Measurements from ENCODE around the gene POLR2I. TPM values are rescaled to one million over a fixed set of nuclear protein-coding genes. Genes with fewer than 3 reads are reported as not detected.

Gene POLR2I
- total and polyA plus RNA-seq, 7 donors: 39.9 to 118 (median 72.8) TPM

DNA sequence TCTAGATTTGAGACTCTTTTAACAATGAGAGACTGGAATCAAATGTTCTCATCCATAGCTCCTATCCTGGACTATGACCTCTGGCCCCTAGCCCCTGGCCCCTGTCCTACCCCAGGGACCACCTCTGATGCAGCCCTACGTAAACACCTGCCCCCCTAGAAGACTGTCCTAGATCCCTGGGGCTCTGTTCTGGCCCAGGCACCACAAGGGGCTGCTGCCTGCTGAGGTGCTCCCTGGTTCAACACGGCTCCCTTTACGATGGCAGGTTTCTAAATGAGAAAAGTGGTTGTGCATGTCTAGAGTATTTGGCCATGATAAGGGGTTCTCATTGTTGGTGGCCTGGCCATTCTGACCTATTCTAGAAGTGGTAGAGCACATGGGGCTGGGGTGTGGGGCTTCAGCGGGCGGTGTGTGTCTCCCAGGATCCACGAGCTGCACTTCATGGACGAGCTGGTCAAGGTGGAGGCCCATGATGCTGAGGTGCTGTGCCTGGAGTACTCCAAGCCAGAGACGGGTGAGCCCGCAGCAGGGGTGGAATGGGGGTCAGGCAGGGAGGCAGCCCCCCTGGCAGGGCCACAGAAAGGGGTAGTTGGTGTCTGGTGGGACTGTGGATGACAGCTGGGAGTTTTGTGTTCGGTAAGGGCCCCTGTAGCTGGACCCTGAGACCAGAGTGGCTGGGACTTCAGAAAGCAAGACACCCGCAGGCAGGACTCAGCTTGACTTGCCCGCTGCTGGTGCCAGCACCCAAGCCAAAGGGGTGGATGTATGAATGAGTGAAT lies 30.3 kb downstream of the POLR2I start:
- DNase-seq: no peak
- Histone ChIP-seq H3K27me3 (no peaks in the 10 kb centered on the region), H3K36me3 (no peaks in the 10 kb centered on the region), H3K4me1 (no peaks in the 10 kb centered on the region), H3K27ac (no peak overlapping the region), H3K9me3 (no peaks in the 10 kb centered on the region), H3K4me3 (no peak overlapping the region)
- no peak for TF ChIP-seq POLR2A (IDR thresholded peaks at IDR 0.05)
- TF ChIP-seq POLR2AphosphoS5 (IDR thresholded peaks at IDR 0.05): no peak
- TF ChIP-seq EP300 (IDR thresholded peaks at IDR 0.05): no peak
- TF ChIP-seq, protein P1, sequence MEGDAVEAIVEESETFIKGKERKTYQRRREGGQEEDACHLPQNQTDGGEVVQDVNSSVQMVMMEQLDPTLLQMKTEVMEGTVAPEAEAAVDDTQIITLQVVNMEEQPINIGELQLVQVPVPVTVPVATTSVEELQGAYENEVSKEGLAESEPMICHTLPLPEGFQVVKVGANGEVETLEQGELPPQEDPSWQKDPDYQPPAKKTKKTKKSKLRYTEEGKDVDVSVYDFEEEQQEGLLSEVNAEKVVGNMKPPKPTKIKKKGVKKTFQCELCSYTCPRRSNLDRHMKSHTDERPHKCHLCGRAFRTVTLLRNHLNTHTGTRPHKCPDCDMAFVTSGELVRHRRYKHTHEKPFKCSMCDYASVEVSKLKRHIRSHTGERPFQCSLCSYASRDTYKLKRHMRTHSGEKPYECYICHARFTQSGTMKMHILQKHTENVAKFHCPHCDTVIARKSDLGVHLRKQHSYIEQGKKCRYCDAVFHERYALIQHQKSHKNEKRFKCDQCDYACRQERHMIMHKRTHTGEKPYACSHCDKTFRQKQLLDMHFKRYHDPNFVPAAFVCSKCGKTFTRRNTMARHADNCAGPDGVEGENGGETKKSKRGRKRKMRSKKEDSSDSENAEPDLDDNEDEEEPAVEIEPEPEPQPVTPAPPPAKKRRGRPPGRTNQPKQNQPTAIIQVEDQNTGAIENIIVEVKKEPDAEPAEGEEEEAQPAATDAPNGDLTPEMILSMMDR (IDR thresholded peaks at IDR 0.05): no peak
- intact Hi-C loops (cut with DNase I): no loop called here
- 94 to 97% methylated on average over 12 of the region's 12 CpGs for WGBS, 2 donors

DNA sequence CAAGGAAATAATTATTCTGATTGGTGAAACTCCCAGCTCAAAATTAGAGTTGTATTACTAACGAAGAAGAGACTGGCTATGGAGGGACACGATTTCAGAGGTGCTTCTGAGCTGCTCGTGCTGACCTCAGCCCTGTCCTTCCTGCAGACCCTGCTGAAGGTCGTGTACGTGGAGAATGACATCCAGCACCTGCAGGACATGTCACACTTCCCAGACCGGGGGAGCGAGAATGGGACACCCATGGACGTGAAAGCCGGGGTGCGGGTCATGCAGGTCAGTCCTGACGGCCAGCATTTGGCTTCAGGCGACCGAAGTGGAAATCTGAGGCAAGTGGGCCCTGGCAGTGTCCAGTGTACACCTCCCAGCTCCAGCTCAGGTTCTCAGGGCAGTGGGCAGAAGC lies 31.8 kb downstream of the POLR2I start:
- no peaks in the 10 kb centered on the region for H3K4me1 ChIP-seq
- no peaks in the 10 kb centered on the region for H3K9me3 ChIP-seq
- H3K4me3 ChIP-seq: no peak overlapping the region
- no peaks in the 10 kb centered on the region for H3K36me3 ChIP-seq
- DNase-seq: no peak
- intact Hi-C loops (cut with DNase I): no loop called here
- 94 to 96% methylated on average over 13 of the region's 13 CpGs for WGBS, 2 donors
- no peak overlapping the region for H3K27ac ChIP-seq
- H3K27me3 ChIP-seq: no peaks in the 10 kb centered on the region
- no peak for TF ChIP-seq EP300 (IDR thresholded peaks at IDR 0.05)
- TF ChIP-seq POLR2AphosphoS5 (IDR thresholded peaks at IDR 0.05): no peak
- TF ChIP-seq POLR2A (IDR thresholded peaks at IDR 0.05): no peak
- TF ChIP-seq, protein P1 (IDR thresholded peaks at IDR 0.05): no peak

DNA sequence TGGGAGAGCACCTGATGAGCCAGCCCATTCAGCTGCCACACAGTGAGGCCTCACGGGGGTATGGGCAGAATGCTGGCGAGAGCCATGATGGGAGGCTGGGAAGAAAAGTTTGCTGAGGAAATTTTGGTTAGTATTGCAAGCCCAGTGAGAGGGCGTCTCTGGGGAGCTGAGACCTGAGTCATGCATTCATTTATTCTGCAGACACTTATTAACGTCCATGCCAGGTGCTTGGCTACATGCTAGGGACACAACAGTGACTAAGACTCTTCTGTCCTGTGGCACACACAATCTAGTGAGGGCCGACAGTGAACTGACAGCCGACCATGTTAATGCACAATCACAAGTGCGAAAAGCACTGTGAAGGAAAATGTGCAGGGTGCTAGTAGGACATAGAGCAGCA lies 32.8 kb downstream of the POLR2I start:
- no peak for TF ChIP-seq POLR2A (IDR thresholded peaks at IDR 0.05)
- TF ChIP-seq POLR2AphosphoS5 (IDR thresholded peaks at IDR 0.05): no peak
- TF ChIP-seq, protein P1 (IDR thresholded peaks at IDR 0.05): no peak
- no peak for TF ChIP-seq EP300 (IDR thresholded peaks at IDR 0.05)
- no peak for DNase-seq
- Histone ChIP-seq H3K36me3 (no peaks in the 10 kb centered on the region), H3K9me3 (no peaks in the 10 kb centered on the region), H3K27ac (no peak overlapping the region), H3K27me3 (no peaks in the 10 kb centered on the region), H3K4me3 (no peak overlapping the region), H3K4me1 (no peaks in the 10 kb centered on the region)
- WGBS, 2 donors: 92 to 95% methylated on average over 7 of the region's 7 CpGs
- intact Hi-C loops (cut with DNase I): no loop called here

DNA sequence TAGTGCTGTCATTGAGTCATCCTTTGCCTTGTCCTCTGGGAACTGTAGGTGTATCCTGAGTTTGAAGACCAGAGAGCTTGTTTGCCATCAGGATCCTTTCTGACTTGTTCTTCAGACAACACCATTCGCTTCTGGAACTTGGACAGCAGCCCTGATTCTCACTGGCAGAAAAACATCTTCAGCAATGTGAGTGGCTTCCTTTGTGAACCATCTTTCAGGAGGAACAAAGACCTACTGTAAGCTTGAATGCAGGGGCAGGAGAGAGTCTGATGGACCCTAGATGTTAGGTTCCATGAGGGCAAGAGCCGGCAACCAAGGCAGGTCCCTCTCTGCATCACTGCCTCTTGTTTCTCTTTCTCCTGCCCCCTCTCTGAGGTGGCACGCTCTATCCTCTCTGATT lies 33.3 kb downstream of the POLR2I start:
- no peaks in the 10 kb centered on the region for H3K27me3 ChIP-seq
- DNase-seq: no peak
- H3K36me3 ChIP-seq: no peaks in the 10 kb centered on the region
- TF ChIP-seq POLR2A (IDR thresholded peaks at IDR 0.05) (no peak), EP300 (IDR thresholded peaks at IDR 0.05) (no peak), POLR2AphosphoS5 (IDR thresholded peaks at IDR 0.05) (no peak)
- TF ChIP-seq, protein P1 (IDR thresholded peaks at IDR 0.05): no peak
- no peak overlapping the region for H3K27ac ChIP-seq
- no peak overlapping the region for H3K4me3 ChIP-seq
- intact Hi-C loops (cut with DNase I): no loop called here
- WGBS, 2 donors: 87 to 91% methylated on average over 3 of the region's 3 CpGs
- H3K4me1 ChIP-seq: no peaks in the 10 kb centered on the region
- no peaks in the 10 kb centered on the region for H3K9me3 ChIP-seq

Measured in sigmoid colon (tissue), 7 donors.